HEK293 (cell line): Measurements from ENCODE around the gene DNAH1.

ENCODE experiments used
- ATF2 ChIP-seq: fragments of 450-650 bp; formaldehyde crosslinking; IDR thresholded peaks from 2 replicates; pipeline ENCODE4 v1.5.1; 2016; ENCODE audit warnings: missing biosample characterization, missing genetic modification characterization, low read depth
- CTCF ChIP-seq: fragments of 450-650 bp; formaldehyde crosslinking; IDR thresholded peaks from 2 replicates; pipeline ENCODE4 v1.5.1; 2016; ENCODE audit warnings: missing biosample characterization, missing genetic modification characterization
- ELK4 ChIP-seq: IDR thresholded peaks from 2 replicates; pipeline ENCODE4 v1.6.1; 2011; ENCODE audit warnings: mild to moderate bottlenecking, low read depth, low read length, borderline replicate concordance
- PRDM4 ChIP-seq: fragments of 450-650 bp; formaldehyde crosslinking; IDR thresholded peaks from 2 replicates; pipeline ENCODE4 v1.5.1; 2017; ENCODE audit warnings: missing biosample characterization, missing genetic modification characterization
- ZBTB1 ChIP-seq: fragments of 450-650 bp; formaldehyde crosslinking; IDR thresholded peaks from 2 replicates; pipeline ENCODE4 v1.5.1; 2016; ENCODE audit warnings: missing biosample characterization, missing genetic modification characterization
- ZBTB8A ChIP-seq: fragments of 450-650 bp; formaldehyde crosslinking; IDR thresholded peaks from 2 replicates; pipeline ENCODE4 v1.5.1; 2016; ENCODE audit warnings: missing biosample characterization, missing genetic modification characterization
- ZNF114 ChIP-seq: fragments of 450-650 bp; formaldehyde crosslinking; IDR thresholded peaks from 2 replicates; pipeline ENCODE4 v1.5.0; 2017; ENCODE audit warnings: missing biosample characterization, missing genetic modification characterization
- ZNF138 ChIP-seq: fragments of 450-650 bp; formaldehyde crosslinking; IDR thresholded peaks from 2 replicates; pipeline ENCODE4 v1.5.1; 2016; ENCODE audit warnings: missing biosample characterization, missing genetic modification characterization, borderline replicate concordance
- ZNF433 ChIP-seq: fragments of 450-650 bp; formaldehyde crosslinking; IDR thresholded peaks from 2 replicates; pipeline ENCODE4 v1.5.1; 2016; ENCODE audit warnings: missing biosample characterization, missing genetic modification characterization, low read depth
- ZNF510 ChIP-seq: fragments of 450-650 bp; formaldehyde crosslinking; IDR thresholded peaks from 2 replicates; pipeline ENCODE4 v1.5.1; 2018; ENCODE audit warnings: mild to moderate bottlenecking, missing genetic modification characterization, missing biosample characterization; ENCODE audit not compliant: insufficient replicate concordance
- ZNF530 ChIP-seq: fragments of 450-650 bp; formaldehyde crosslinking; IDR thresholded peaks from 2 replicates; pipeline ENCODE4 v1.5.1; 2016; ENCODE audit warnings: low read depth, missing biosample characterization, missing genetic modification characterization

GRCh38 chr3:52431459-52432223 is 115.5 kb downstream of the DNAH1 start:
- no peak for TF ChIP-seq ZNF114 (tag by site-specific recombination)
- TF ChIP-seq ZBTB1 (tag by site-specific recombination), result no peak
- no peak for TF ChIP-seq CTCF (tag by site-specific recombination)
- TF ChIP-seq ATF2, result no peak
- TF ChIP-seq ZNF138 (tag by site-specific recombination), result no peak
- TF ChIP-seq ZNF433 (tag by site-specific recombination), result no peak
- TF ChIP-seq ZBTB8A (tag by site-specific recombination), result no peak
- no peak for TF ChIP-seq ZNF530
- TF ChIP-seq ELK4, result no peak
- TF ChIP-seq ZNF510, result no peak
- TF ChIP-seq PRDM4 (tag by site-specific recombination), result no peak
